ENCODE data around the gene ASB13. TPM values are rescaled to one million over a fixed set of nuclear protein-coding genes. Genes with fewer than 3 reads are reported as not detected.

ASB13 gene
- total and polyA plus RNA-seq, 2 of the 13 experiments (the other 11 are each of a cell fraction or from before 2014, with no cell fraction given), result 9.3 to 15.4 TPM

DNA sequence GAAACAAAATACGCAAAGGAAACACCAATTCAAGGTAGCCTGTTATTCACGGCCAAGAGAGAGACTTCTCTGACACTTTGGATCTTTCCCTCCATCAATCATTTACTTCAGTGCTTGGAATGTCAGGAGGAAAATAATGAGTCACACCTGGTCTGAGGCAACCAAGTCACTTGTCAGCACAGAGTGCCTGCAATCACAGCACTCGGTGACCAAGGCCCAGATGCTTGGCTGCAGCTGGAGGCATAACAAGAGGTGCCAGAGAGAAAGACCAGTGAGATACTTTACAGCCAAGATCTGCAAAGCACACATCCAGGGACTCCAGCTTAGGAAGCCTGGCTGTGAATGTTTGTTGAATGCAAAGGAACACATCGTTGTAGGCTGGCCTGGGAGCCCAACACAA, 33.9 kb downstream of the ASB13 start (continued):
- TF ChIP-seq SKI (IDR thresholded peaks at IDR 0.05; ENCODE audit: partially characterized antibody) (peak; percentile 22), NCOA2 (CRISPR knock-in tag; IDR thresholded peaks at IDR 0.05) (0 out of 2 replicates have a peak, but pooled peaks have one; percentile 17), FOXA3 (CRISPR knock-in tag; IDR thresholded peaks at IDR 0.05) (peak; percentile 40; the same call in 1 of the 2 replicates), ZNF766 (CRISPR knock-in tag; IDR thresholded peaks at IDR 0.05; ENCODE audit: borderline replicate concordance) (no peak), ATF4 (CRISPR knock-in tag; IDR thresholded peaks at IDR 0.05) (peak in 1 of 2 experiments; percentile 72; a peak in 2 of 4 replicates), JUND (CRISPR knock-in tag; IDR thresholded peaks at IDR 0.05) (0 out of 2 replicates have a peak, but pooled peaks have one; percentile 54), HMG20A (CRISPR knock-in tag; IDR thresholded peaks at IDR 0.05; ENCODE audit: borderline replicate concordance) (peak; percentile 63; the same call in 1 of the 2 replicates), GTF3A (CRISPR knock-in tag; conservative IDR thresholded peaks at IDR 0.05) (no peak), SALL1 (CRISPR knock-in tag; IDR thresholded peaks at IDR 0.05) (peak; percentile 58; the same call in 1 of the 2 replicates), KDM6A (CRISPR knock-in tag; IDR thresholded peaks at IDR 0.05; ENCODE audit: low read depth) (0 out of 2 replicates have a peak, but pooled peaks have one; percentile 2), ZNF17 (CRISPR knock-in tag; IDR thresholded peaks at IDR 0.05) (no peak), SNRNP70 (IDR thresholded peaks at IDR 0.05; ENCODE audit: low read depth, low read length) (no peak), ZNF468 (CRISPR knock-in tag; IDR thresholded peaks at IDR 0.05) (no peak), ZNF292 (CRISPR knock-in tag; IDR thresholded peaks at IDR 0.05; ENCODE audit: borderline replicate concordance, low read depth) (peak; percentile 70; the same call in 1 of the 2 replicates), PHF21A (CRISPR knock-in tag; IDR thresholded peaks at IDR 0.05) (0 out of 2 replicates have a peak, but pooled peaks have one; percentile 43), SSRP1 (CRISPR knock-in tag; IDR thresholded peaks at IDR 0.05) (0 out of 2 replicates have a peak, but pooled peaks have one; percentile 29), MED1 (CRISPR knock-in tag; IDR thresholded peaks at IDR 0.05) (peak; percentile 36; the same call in 1 of the 2 replicates), TRAFD1 (CRISPR knock-in tag; IDR thresholded peaks at IDR 0.05; ENCODE audit: borderline replicate concordance) (no peak), ZNF597 (CRISPR knock-in tag; IDR thresholded peaks at IDR 0.05) (no peak), ZFP36 (IDR thresholded peaks at IDR 0.05; ENCODE audit: borderline replicate concordance, low read depth, low read length, partially characterized antibody) (no peak), ZNF205 (CRISPR knock-in tag; IDR thresholded peaks at IDR 0.05) (peak; percentile 72; the same call in 1 of the 2 replicates)
- TF ChIP-seq, protein P1, sequence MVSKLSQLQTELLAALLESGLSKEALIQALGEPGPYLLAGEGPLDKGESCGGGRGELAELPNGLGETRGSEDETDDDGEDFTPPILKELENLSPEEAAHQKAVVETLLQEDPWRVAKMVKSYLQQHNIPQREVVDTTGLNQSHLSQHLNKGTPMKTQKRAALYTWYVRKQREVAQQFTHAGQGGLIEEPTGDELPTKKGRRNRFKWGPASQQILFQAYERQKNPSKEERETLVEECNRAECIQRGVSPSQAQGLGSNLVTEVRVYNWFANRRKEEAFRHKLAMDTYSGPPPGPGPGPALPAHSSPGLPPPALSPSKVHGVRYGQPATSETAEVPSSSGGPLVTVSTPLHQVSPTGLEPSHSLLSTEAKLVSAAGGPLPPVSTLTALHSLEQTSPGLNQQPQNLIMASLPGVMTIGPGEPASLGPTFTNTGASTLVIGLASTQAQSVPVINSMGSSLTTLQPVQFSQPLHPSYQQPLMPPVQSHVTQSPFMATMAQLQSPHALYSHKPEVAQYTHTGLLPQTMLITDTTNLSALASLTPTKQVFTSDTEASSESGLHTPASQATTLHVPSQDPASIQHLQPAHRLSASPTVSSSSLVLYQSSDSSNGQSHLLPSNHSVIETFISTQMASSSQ (IDR thresholded peaks at IDR 0.05; ENCODE audit: low read depth), result peak; percentile 80
- TF ChIP-seq, protein P1 (CRISPR knock-in tag; IDR thresholded peaks at IDR 0.05; ENCODE audit: borderline replicate concordance), result 0 out of 2 replicates have a peak, but pooled peaks have one; percentile 48
